GM12874 (cell line): ENCODE data around the gene NOS3.

Source experiments
- TF ChIP-seq, protein P1 (sequence below): IDR thresholded peaks from 2 replicates; pipeline ENCODE4 v1.5.1; 2011; ENCODE audit warnings: low read depth, mild to moderate bottlenecking, control low read depth, low read length, moderate library complexity; ENCODE audit not compliant: insufficient read depth

Gene NOS3

DNA sequence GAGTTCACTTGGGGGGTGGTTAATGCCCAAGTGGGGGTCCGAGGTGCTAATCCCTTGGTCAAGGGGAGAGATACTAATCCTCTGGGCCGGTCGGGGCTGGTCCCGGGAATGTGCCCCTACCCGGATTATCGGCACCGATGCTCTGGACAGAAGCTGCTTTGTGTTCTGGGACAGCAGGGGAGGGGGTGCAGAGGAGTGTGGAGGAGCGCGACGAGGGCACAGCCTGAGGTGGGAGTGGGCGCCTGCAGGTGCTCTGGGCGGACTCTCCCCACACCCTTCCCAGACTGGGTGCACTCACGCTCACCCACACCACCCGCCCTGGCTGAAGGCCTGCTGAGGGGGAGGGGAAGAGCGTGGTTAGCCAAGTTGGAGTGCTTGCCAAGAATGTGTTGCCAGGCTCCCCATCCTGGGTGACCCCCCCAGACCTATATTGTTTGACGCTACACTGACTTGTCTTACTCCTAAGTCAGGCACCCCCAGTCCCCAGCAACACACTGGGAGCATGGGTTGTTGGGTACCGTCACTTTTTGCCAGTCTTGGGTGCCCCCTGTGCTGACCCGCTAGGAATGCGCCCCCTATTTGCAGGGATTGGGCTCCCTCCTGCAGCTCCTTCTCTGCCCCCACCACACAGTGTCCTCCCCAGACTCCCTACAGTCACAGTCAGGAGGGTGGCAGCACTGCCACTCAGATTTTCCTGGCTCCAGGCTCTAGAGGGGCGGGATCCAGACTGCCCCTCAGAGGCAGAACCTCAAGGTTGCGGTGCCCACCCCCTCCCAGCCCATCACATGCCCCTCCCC, 69.8 kb downstream of the NOS3 start:
- TF ChIP-seq, protein P1, sequence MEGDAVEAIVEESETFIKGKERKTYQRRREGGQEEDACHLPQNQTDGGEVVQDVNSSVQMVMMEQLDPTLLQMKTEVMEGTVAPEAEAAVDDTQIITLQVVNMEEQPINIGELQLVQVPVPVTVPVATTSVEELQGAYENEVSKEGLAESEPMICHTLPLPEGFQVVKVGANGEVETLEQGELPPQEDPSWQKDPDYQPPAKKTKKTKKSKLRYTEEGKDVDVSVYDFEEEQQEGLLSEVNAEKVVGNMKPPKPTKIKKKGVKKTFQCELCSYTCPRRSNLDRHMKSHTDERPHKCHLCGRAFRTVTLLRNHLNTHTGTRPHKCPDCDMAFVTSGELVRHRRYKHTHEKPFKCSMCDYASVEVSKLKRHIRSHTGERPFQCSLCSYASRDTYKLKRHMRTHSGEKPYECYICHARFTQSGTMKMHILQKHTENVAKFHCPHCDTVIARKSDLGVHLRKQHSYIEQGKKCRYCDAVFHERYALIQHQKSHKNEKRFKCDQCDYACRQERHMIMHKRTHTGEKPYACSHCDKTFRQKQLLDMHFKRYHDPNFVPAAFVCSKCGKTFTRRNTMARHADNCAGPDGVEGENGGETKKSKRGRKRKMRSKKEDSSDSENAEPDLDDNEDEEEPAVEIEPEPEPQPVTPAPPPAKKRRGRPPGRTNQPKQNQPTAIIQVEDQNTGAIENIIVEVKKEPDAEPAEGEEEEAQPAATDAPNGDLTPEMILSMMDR: 0 out of 2 replicates have a peak, but pooled peaks have one; percentile 12

DNA sequence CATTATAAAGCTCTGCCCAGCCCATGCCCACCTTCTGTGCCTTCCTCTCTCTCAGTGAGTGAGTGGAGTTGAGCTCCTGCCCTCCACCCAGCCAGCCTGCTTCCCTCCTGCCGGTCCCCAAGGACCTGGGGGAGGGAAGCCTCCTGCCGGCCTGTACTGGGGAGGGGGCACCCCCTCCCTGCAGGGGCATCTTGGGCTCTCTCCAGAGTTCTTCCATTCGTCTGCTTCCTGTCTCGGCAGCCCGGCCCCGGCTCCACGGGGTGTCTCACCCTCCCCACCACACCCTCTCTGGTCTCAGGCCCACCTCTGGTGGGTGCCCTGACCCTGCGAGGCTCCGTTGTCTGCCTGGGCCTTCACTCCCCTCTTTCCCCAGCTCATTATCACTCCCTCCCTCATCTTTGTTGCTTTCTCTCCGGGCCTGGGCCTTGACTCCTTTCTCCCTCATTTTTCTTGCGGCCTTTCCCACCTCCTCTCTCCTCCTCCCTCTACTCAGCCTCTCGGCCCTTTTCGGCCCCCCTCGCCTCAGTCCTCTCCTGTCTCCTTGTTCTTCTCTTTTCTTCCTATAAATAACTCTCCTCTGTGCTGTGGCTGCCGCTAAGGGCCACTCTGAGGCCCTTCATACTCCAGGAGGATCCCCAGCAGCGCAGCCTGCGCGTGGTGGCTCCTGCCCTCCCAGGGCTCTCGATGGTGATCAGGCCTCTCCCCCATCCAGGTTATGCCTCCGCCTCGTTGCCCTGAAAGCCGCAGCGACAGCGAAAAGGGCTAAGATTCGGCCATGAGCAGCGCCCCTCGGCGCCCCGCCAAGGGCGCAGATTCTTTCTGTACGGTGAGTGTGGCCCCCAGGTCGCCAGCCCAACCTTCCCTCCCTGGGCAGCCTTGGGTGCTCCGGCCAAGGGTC, 70.6 kb downstream of the NOS3 start:
- TF ChIP-seq, protein P1: no peak

- TF ChIP-seq, protein P1: no peak
Observed at GRCh38 chr7:151062111-151062398, 71.2 kb downstream of the NOS3 start.

DNA sequence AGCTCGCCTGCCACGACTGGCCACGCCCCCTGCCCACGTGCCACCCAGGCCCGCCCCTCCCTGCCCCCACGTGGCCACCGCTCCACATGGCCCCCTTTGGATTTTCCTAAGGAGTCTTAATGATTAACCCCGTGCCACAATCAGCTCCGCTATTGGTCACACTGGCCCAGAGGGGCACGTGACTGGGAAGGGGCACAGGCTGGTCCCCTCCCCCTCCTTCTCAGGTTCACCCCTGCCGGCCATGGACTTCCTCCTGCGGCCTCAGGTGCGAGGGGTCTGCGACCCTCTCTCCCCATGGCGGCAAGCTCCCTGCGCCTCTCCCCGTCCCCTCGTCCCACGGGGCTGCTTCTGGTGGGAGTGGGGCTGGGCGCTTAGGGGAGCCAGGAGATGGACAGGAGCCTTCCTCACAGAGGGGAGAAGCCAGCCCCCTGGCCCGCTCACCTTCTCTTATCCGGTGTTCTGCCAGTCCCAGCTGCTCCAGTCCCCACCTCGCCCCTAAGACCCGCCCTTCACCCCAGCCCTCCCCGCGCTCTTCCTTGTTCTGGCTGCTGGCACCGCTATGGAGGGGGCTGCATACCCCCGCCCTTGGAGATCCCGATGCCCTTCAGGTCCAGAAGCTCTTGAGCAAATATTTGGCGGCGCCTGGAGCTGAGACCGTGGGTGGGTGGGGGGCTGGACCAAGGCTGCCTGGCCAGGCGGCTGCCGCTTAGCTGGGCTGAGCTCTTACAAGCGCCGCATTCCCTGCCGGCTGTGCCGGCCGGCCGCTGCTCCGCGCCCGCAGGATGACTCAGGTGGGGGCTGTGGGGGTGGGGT, 71.8 kb downstream of the NOS3 start:
- TF ChIP-seq, protein P1: no peak

GRCh38 chr7:151063212-151063561, 72.4 kb downstream of the NOS3 start:
- TF ChIP-seq, protein P1: no peak
